Skeletal muscle tissue (tissue), 4 donors: Measurements from ENCODE around the gene RIMBP2. TPM values are rescaled to one million over a fixed set of nuclear protein-coding genes. Genes with fewer than 3 reads are reported as not detected.

ENCODE experiments used
- H3K27ac ChIP-seq: one replicate; pipeline ENCODE4 v1.7.0; 2013; ENCODE audit warnings: mild to moderate bottlenecking, low read depth, low read length, inconsistent platforms
- H3K27me3 ChIP-seq, 3 donors: one replicate each; pipeline ENCODE4 v1.7.0; 2013; ENCODE audit warnings: low read length in 3 of 3; ENCODE audit not compliant: control insufficient read depth in 3 of 3, insufficient read depth in 3 of 3
- H3K36me3 ChIP-seq, 3 donors: one replicate each; pipeline ENCODE4 v1.7.0; 2013; ENCODE audit warnings: low read length in 3 of 3; ENCODE audit not compliant: control insufficient read depth in 3 of 3, insufficient read depth in 3 of 3
- H3K4me1 ChIP-seq, 3 donors: one replicate each; pipeline ENCODE4 v1.7.0; 2013; ENCODE audit warnings: low read length in 3 of 3, mild to moderate bottlenecking in 3 of 3; ENCODE audit not compliant: control insufficient read depth in 3 of 3, insufficient read depth in 3 of 3
- H3K4me3 ChIP-seq, 3 donors: one replicate each; pipeline ENCODE4 v1.7.0; 2013; ENCODE audit warnings: low read length in 3 of 3
- H3K9ac ChIP-seq, 3 donors: one replicate each; pipeline ENCODE4 v1.7.0; 2013; ENCODE audit warnings: low read length in 3 of 3, mild to moderate bottlenecking in 3 of 3, moderate library complexity in 2 of 3, low read depth in 1 of 3
- H3K9me3 ChIP-seq, 3 donors: one replicate each; pipeline ENCODE4 v1.7.0; 2013; ENCODE audit warnings: low read length in 3 of 3; ENCODE audit not compliant: control insufficient read depth in 3 of 3
- total RNA-seq: library from RNA; depleted of rRNA; stranded (reverse); fragments of >200 nt; gene quantifications from one replicate; pipeline ENCODE4 v1.2.3, GENCODE V29; 2014
- donor health status: Osteomylitis.

The RIMBP2 gene
- total RNA-seq, 1 donor from 2014 or later: 2.6 TPM

DNA sequence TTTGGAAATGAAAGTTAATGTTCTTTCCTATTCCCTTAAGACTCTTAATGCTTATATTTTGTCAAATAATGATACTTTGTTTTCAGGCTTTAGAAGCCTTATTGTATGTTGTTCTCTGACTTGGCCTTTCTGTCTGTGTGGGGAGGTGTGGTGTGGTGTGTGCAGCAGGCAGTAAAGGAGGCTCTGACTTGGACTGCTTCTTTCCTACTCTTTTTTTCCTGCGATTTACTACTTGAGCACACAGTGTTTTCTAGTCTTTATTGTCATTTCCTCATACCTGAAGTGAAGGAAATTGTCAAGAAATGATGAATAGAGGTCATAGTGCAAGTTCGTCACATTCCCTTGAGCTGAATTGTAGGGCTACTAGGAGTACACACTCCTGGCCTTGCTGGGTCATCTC lies 351.5 kb downstream of the RIMBP2 start:
- Histone ChIP-seq H3K4me3 (no peak overlapping the region), H3K9me3 (peaks cover 0 to 2% (median 0%) of the 10 kb centered on the region in 3 donors), H3K27ac (no peak overlapping the region), H3K4me1 (no peaks in the 10 kb centered on the region), H3K9ac (no peak overlapping the region), H3K27me3 (peaks cover 0 to 15% (median 2%) of the 10 kb centered on the region in 3 donors), H3K36me3 (no peaks in the 10 kb centered on the region)

DNA sequence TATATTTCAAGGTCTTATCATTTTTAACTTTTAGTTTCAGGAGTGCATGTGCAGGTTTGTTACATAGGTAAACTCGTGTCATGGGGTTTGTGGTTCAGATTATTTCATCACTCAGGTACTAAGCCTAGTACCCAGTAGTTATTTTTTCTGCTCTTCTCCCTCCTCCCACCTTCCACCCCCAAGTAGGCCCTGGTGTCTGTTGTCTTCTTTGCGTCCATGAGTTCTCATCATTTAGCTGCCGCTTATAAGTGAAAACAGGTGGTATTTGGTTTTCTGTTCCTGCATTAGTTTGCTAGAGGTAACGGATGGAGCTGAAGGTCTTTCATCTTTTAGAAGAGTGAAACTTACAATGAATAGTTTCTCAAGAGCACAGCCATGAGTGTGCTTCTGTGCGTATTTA lies 354.0 kb downstream of the RIMBP2 start:
- Histone ChIP-seq H3K27me3 (peaks cover 0 to 24% (median 15%) of the 10 kb centered on the region in 3 donors), H3K4me3 (no peak overlapping the region), H3K9me3 (no peaks in the 10 kb centered on the region), H3K36me3 (no peaks in the 10 kb centered on the region), H3K9ac (no peak overlapping the region), H3K4me1 (no peaks in the 10 kb centered on the region), H3K27ac (no peak overlapping the region)

- Histone ChIP-seq H3K4me3 (no peak overlapping the region), H3K27me3 (peaks cover 6 to 31% (median 18%) of the 10 kb centered on the region in 3 donors)
Observed at GRCh38 chr12:130357729-130358330, 358.3 kb downstream of the RIMBP2 start.

GRCh38 chr12:130357241-130357640 lies 358.9 kb downstream of the RIMBP2 start:
- H3K36me3 ChIP-seq: no peaks in the 10 kb centered on the region

More at GRCh38 chr12:130357729-130358330, 358.3 kb downstream of the RIMBP2 start:
- Histone ChIP-seq H3K4me1 (no peaks in the 10 kb centered on the region), H3K36me3 (no peaks in the 10 kb centered on the region), H3K9ac (no peak overlapping the region), H3K9me3 (no peaks in the 10 kb centered on the region), H3K27ac (no peak overlapping the region)

GRCh38 chr12:130356222-130356621 lies 359.9 kb downstream of the RIMBP2 start:
- H3K9me3 ChIP-seq: no peaks in the 10 kb centered on the region
- H3K4me1 ChIP-seq: no peaks in the 10 kb centered on the region
- peaks cover 6 to 41% (median 18%) of the 10 kb centered on the region in 3 donors for H3K27me3 ChIP-seq
- H3K9ac ChIP-seq: no peak overlapping the region
- H3K27ac ChIP-seq: no peak overlapping the region
- no peak overlapping the region for H3K4me3 ChIP-seq
- H3K36me3 ChIP-seq: no peaks in the 10 kb centered on the region

More at GRCh38 chr12:130357241-130357640, 358.9 kb downstream of the RIMBP2 start:
- Histone ChIP-seq H3K4me3 (no peak overlapping the region), H3K4me1 (no peaks in the 10 kb centered on the region), H3K9me3 (no peaks in the 10 kb centered on the region), H3K9ac (no peak overlapping the region), H3K27ac (no peak overlapping the region), H3K27me3 (peaks cover 6 to 37% (median 18%) of the 10 kb centered on the region in 3 donors)

DNA sequence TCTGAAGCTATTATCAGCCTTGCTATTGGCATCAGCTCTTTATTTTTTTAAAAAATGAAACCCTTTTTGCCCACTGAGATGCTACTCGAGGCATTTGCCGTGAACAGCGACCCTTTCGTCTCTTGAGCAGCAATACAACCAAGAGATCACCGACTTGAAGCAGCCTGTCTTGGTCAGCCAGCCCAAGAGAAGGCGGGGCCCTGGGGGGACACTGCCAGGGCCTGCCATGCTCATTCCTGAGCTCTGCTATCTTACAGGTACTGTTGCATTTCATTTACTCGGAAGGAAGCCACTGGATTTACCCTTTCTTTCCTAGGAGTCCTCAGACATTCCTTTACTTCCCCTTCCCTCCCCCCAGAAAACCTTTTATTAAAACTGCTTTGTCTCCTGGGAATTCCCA lies 361.7 kb downstream of the RIMBP2 start:
- Histone ChIP-seq H3K4me3 (no peak overlapping the region), H3K36me3 (no peaks in the 10 kb centered on the region), H3K27ac (no peak overlapping the region), H3K4me1 (no peaks in the 10 kb centered on the region), H3K27me3 (peaks cover 6 to 38% (median 18%) of the 10 kb centered on the region in 3 donors), H3K9ac (no peak overlapping the region), H3K9me3 (no peaks in the 10 kb centered on the region)

DNA sequence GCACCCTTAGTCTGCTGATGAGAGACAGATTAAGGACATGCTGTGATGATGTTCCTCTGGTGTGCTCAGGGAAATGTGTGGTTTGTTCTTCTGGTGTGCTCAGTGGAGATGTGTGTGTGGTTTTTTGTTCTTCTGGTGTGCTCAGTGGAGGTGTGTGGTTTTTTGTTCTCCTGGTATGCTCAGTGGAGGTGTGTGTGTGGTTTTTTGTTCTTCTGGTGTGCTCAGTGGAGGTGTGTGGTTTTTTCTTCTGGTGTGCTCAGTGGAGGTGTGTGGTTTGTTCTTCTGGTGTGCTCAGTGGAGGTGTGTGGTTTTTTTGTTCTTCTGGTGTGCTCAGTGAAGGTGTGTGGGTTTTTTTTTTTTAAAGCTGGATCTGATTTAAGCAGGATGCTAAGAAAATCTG lies 363.0 kb downstream of the RIMBP2 start:
- H3K27ac ChIP-seq: no peak overlapping the region
- no peak overlapping the region for H3K9ac ChIP-seq
- no peak overlapping the region for H3K4me3 ChIP-seq
- H3K9me3 ChIP-seq: no peaks in the 10 kb centered on the region
- H3K36me3 ChIP-seq: no peaks in the 10 kb centered on the region
- no peaks in the 10 kb centered on the region for H3K4me1 ChIP-seq
- peaks cover 6 to 28% (median 14%) of the 10 kb centered on the region in 3 donors for H3K27me3 ChIP-seq

GRCh38 chr12:130351326-130351725 lies 364.8 kb downstream of the RIMBP2 start:
- Histone ChIP-seq H3K4me3 (no peak overlapping the region), H3K9me3 (no peaks in the 10 kb centered on the region), H3K36me3 (no peaks in the 10 kb centered on the region), H3K27ac (no peak overlapping the region), H3K27me3 (peaks cover 3 to 25% (median 6%) of the 10 kb centered on the region in 3 donors), H3K9ac (no peak overlapping the region), H3K4me1 (no peaks in the 10 kb centered on the region)

DNA sequence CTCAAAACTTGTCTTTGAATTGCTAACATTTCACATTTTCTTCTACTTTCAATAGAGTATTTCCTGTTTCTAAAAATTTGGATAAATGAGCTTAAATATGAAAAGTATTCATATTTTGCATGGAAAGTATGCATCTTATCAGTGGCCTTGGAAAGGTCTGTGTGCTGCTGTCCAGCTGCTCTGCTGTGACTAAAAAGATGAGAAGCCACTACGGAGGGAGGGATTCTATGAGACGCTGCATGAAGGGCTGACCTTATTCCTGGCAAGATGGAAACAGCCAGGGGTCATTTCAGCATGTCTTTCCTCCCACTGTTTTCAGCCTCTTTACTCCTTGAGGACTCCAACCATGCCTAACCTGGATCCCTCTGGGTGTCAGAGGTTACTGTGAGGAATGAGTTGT lies 365.4 kb downstream of the RIMBP2 start:
- Histone ChIP-seq H3K4me3 (no peak overlapping the region), H3K9ac (no peak overlapping the region), H3K27ac (no peak overlapping the region), H3K4me1 (no peaks in the 10 kb centered on the region), H3K36me3 (no peaks in the 10 kb centered on the region), H3K27me3 (peaks cover 3 to 23% (median 6%) of the 10 kb centered on the region in 3 donors), H3K9me3 (no peaks in the 10 kb centered on the region)

GRCh38 chr12:130347588-130347987 lies 368.5 kb downstream of the RIMBP2 start:
- H3K27ac ChIP-seq: no peak overlapping the region
- H3K4me1 ChIP-seq: no peaks in the 10 kb centered on the region
- H3K27me3 ChIP-seq: peaks cover 0 to 13% (median 3%) of the 10 kb centered on the region in 3 donors
- no peaks in the 10 kb centered on the region for H3K9me3 ChIP-seq
- H3K4me3 ChIP-seq: no peak overlapping the region
- no peak overlapping the region for H3K9ac ChIP-seq
- no peaks in the 10 kb centered on the region for H3K36me3 ChIP-seq
